PC-3 (cell line): ENCODE data around the gene GOPC.

Source experiments
- CTCF ChIP-seq: fragments of 300-600 bp; sonication (generic); conservative IDR thresholded peaks from 2 replicates; pipeline ENCODE4 v1.5.1; 2017; ENCODE audit warnings: antibody characterized with exemption, low read depth, mild to moderate bottlenecking, low read length
- EZH2 ChIP-seq: fragments of 300-600 bp; sonication (generic); IDR thresholded peaks from one replicate; pipeline ENCODE4 v1.6.1; 2017; ENCODE audit warnings: antibody characterized with exemption, mild to moderate bottlenecking, low read length; ENCODE audit not compliant: unreplicated experiment
- EZH2phosphoT487 ChIP-seq: fragments of 300-600 bp; sonication (generic); IDR thresholded peaks from 2 replicates; pipeline ENCODE4 v1.6.1; 2018; ENCODE audit warnings: mild to moderate bottlenecking, antibody characterized with exemption, low read length, borderline replicate concordance

DNA sequence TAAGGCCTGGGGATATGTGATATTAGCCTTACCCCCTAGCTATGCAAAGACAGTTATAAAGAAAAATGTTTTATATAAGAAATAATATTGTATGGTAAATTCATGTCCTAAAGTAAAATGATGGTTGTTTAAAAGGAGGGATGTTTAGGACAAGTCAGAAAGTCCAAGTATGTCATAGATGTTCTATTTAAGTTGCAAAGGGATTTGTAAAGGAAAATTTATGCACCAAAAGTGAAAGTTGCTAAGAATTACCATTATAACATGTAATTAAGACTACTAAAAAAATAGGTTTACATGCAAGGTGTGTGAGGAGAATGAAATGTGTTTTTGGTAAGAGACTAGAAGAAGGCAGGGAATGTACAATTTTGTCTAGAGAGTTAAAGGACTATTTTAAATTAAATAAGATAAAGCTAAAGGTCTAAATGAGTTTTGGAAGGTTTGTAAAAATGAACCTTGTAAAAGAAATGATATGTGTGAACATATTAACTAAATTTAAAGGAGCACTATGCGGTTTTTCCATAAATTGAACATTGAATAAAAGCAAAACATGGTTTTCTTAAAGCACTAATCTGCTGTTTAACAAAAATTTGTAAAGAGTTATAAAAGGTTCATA is 22.7 kb upstream of the GOPC start:
- TF ChIP-seq CTCF = no peak
- TF ChIP-seq EZH2phosphoT487 = no peak
- no peak for TF ChIP-seq EZH2
